Measurements from ENCODE around the gene LCK.

LCK gene

GRCh38 chr1:32303997-32304622, 53.0 kb downstream of the LCK start:
- Mint-ChIP-seq H3K4me3 (no peak overlapping the region), H3K27ac (peak overlapping the region; percentile 2), H3K9me3 (no peaks in the 10 kb centered on the region), H3K36me3 (ENCODE audit: low read depth) (peaks cover 52% of the 10 kb centered on the region), H3K4me1 (ENCODE audit: low read depth) (peaks cover 28% of the 10 kb centered on the region), H3K27me3 (ENCODE audit: low read depth) (no peaks in the 10 kb centered on the region)
- DNase-seq (ENCODE audit: low spot score), result no peak

DNA sequence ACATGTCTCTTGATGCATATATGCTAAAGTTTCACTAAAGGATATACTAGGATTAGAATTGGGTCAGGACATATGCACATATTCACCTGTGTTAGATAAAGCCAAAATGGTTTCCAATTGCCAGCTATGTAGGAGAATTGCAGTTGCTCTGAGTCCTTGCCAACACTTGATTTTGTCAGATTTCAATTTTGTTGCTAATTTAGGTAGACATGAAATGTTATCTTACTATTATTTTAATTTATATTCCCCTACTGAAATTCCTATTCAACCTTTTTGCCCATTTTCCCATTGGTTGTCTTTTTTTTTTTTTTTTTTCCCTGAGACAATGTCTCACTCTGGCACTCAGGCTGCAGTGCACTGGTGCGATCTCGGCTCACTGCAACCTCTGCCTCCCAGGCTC, 54.2 kb downstream of the LCK start:
- peaks cover 53% of the 10 kb centered on the region for H3K36me3 Mint-ChIP-seq (ENCODE audit: low read depth)
- H3K9me3 Mint-ChIP-seq, result no peaks in the 10 kb centered on the region
- DNase-seq (ENCODE audit: low spot score), result no peak
- H3K4me1 Mint-ChIP-seq (ENCODE audit: low read depth), result peaks cover 32% of the 10 kb centered on the region
- no peaks in the 10 kb centered on the region for H3K27me3 Mint-ChIP-seq (ENCODE audit: low read depth)
- no peak overlapping the region for H3K27ac Mint-ChIP-seq
- no peak overlapping the region for H3K4me3 Mint-ChIP-seq

DNA sequence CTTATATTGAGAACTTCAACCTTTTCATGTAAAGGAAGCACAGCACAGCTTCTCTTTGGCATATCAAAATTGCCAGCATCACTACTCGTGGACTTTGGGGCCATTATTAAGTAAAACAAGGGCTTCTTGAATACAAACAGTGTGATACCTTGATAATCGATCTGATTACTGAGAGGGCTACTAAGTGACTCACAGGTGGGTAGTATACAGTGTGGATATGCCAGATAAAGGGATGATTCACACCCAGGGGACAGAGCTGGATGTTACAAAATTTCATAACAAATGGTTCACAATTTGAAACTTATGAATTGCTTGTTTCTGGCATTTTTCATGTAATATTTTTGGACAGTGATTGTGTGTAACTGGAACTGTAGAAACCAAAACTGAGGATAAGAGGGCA, 56.3 kb downstream of the LCK start:
- Mint-ChIP-seq H3K4me1 (ENCODE audit: low read depth) (peaks cover 34% of the 10 kb centered on the region), H3K27me3 (ENCODE audit: low read depth) (no peaks in the 10 kb centered on the region), H3K36me3 (ENCODE audit: low read depth) (peaks cover 44% of the 10 kb centered on the region), H3K9me3 (no peaks in the 10 kb centered on the region), H3K4me3 (no peak overlapping the region), H3K27ac (peak overlapping the region; percentile 6)
- DNase-seq (ENCODE audit: low spot score), result no peak

GRCh38 chr1:32309960-32310359, 58.9 kb downstream of the LCK start:
- H3K27ac Mint-ChIP-seq, result no peak overlapping the region
- no peaks in the 10 kb centered on the region for H3K9me3 Mint-ChIP-seq
- H3K4me3 Mint-ChIP-seq, result no peak overlapping the region
- no peaks in the 10 kb centered on the region for H3K27me3 Mint-ChIP-seq (ENCODE audit: low read depth)
- H3K36me3 Mint-ChIP-seq (ENCODE audit: low read depth), result peaks cover 31% of the 10 kb centered on the region
- H3K4me1 Mint-ChIP-seq (ENCODE audit: low read depth), result peaks cover 40% of the 10 kb centered on the region
- DNase-seq (ENCODE audit: low spot score), result no peak

DNA sequence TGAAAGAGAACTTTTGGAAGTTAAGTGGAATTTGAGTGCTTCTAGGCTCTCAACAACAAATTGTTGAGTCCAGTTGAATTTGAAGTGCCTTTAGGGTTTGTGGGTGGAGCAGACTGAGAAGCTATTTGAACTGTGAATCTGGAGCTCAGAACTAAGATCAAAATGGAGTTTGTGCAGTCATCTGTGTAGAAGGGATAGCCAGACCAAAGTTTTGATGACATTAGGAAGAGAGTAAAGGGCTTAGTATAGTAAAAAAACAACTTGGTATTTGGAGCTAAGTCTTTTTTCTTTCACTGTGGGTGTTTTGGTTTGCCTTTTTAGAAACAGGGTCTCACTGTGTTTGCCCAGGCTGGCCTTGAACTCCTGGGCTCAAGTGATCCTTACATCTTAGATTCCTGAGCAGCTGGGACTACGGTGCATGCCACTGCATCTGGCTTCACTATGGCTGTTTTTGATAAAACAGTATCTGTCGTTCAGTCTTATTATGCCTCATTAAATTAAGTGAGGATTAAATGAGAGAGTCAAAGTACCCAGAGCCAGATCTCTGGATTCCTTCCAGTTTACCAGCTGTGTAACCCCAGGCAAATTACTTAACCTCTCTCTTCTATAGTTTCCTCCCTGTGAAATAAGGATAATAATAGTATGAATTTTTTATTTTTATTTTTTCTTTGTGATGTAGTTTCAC, 60.8 kb downstream of the LCK start:
- Mint-ChIP-seq H3K36me3 (ENCODE audit: low read depth) (peaks cover 28% of the 10 kb centered on the region), H3K27ac (peak overlapping the region; percentile 21), H3K4me1 (ENCODE audit: low read depth) (peaks cover 41% of the 10 kb centered on the region), H3K27me3 (ENCODE audit: low read depth) (no peaks in the 10 kb centered on the region), H3K4me3 (no peak overlapping the region), H3K9me3 (no peaks in the 10 kb centered on the region)
- DNase-seq (ENCODE audit: low spot score), result no peak

DNA sequence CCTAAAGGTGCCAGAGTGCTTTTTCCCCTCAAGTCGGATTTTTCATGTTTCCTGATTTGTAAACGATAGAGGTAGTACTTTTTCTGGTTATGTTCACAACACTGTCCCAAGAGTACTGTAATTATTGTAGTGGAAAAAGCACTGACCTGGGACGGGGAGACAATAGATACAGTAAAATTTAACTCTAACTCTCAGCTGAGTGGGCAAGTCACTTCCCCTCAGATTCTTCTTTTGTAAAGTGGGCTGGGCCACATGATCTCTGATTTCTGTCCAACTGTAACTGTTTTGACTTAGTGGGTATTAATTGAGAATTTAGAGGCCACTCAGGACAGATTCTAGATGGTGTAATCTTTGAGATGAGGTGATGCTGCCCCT, 65.8 kb downstream of the LCK start:
- peaks cover 36% of the 10 kb centered on the region for H3K36me3 Mint-ChIP-seq (ENCODE audit: low read depth)
- no peaks in the 10 kb centered on the region for H3K9me3 Mint-ChIP-seq
- peaks cover 22% of the 10 kb centered on the region for H3K4me1 Mint-ChIP-seq (ENCODE audit: low read depth)
- no peaks in the 10 kb centered on the region for H3K27me3 Mint-ChIP-seq (ENCODE audit: low read depth)
- no peak overlapping the region for H3K4me3 Mint-ChIP-seq
- H3K27ac Mint-ChIP-seq, result no peak overlapping the region
- no peak for DNase-seq (ENCODE audit: low spot score)

- no peak for DNase-seq (ENCODE audit: low spot score)
- no peak overlapping the region for H3K27ac Mint-ChIP-seq
- peaks cover 37% of the 10 kb centered on the region for H3K36me3 Mint-ChIP-seq (ENCODE audit: low read depth)
- no peaks in the 10 kb centered on the region for H3K27me3 Mint-ChIP-seq (ENCODE audit: low read depth)
- no peaks in the 10 kb centered on the region for H3K9me3 Mint-ChIP-seq
- peaks cover 31% of the 10 kb centered on the region for H3K4me1 Mint-ChIP-seq (ENCODE audit: low read depth)
- H3K4me3 Mint-ChIP-seq, result no peak overlapping the region
These were observed 67.2 kb downstream of the LCK start for GRCh38 chr1:32318127-32318869.

- H3K27ac Mint-ChIP-seq, result peak overlapping the region; percentile 91
- H3K4me3 Mint-ChIP-seq, result peak overlapping the region; percentile 75
- H3K36me3 Mint-ChIP-seq (ENCODE audit: low read depth), result peaks cover 43% of the 10 kb centered on the region
- H3K27me3 Mint-ChIP-seq (ENCODE audit: low read depth), result no peaks in the 10 kb centered on the region
- H3K4me1 Mint-ChIP-seq (ENCODE audit: low read depth), result peaks cover 35% of the 10 kb centered on the region
- no peaks in the 10 kb centered on the region for H3K9me3 Mint-ChIP-seq
- no peak for DNase-seq (ENCODE audit: low spot score)
These were observed 70.7 kb downstream of the LCK start for GRCh38 chr1:32321712-32322291.

DNA sequence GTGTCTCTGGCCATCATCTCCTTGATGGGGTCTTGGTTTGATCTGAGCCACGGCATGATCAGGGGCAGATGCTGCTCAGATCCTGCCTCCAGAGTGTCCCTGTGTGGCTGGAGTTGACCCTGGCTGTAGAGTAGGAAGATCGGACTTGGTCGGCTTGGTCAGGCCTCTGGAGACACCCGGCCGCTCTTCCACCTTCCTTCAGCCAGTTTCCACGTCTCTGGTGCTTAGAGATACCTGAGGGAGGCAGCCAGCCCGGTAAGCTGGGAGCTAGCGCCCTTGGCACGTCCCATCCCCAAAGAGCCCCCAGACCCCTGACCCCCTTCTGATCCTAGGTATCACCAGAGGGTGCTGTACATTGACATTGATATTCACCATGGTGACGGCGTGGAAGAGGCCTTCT, 76.1 kb downstream of the LCK start:
- Mint-ChIP-seq H3K27ac (no peak overlapping the region), H3K9me3 (no peaks in the 10 kb centered on the region), H3K4me3 (no peak overlapping the region), H3K4me1 (ENCODE audit: low read depth) (peaks cover 22% of the 10 kb centered on the region), H3K36me3 (ENCODE audit: low read depth) (peaks cover 59% of the 10 kb centered on the region), H3K27me3 (ENCODE audit: low read depth) (no peaks in the 10 kb centered on the region)
- DNase-seq (ENCODE audit: low spot score), result no peak

DNA sequence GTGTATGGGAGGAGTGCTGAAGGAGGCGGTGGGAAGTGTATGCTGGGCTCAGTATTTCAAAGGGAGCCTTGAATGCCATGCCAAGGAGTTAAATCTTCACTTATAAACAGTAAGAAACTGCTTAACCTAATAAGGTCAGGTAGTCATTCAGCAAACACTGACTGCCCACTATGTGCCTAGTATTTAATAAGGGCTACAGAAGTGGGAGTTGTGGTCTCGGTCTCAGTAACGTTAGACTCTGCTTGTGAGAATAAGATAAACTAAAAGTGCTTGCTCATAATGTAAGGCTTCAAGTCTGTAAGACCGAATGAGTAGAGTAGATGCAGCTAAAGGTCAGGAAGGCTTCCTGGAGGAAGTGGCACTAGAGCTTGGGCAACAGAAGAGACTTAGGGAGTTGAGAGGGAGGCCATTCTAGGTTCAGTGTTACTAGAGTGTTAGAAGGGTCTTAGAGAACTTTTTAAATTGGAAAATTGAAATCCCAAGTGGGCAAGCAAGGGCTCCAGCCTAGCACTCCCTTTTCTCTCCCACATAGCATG, 78.9 kb downstream of the LCK start:
- DNase-seq (ENCODE audit: low spot score), result no peak
- H3K36me3 Mint-ChIP-seq (ENCODE audit: low read depth), result peaks cover 68% of the 10 kb centered on the region
- no peaks in the 10 kb centered on the region for H3K27me3 Mint-ChIP-seq (ENCODE audit: low read depth)
- no peak overlapping the region for H3K27ac Mint-ChIP-seq
- no peak overlapping the region for H3K4me3 Mint-ChIP-seq
- peaks cover 19% of the 10 kb centered on the region for H3K4me1 Mint-ChIP-seq (ENCODE audit: low read depth)
- no peaks in the 10 kb centered on the region for H3K9me3 Mint-ChIP-seq

- Mint-ChIP-seq H3K27ac (no peak overlapping the region), H3K4me1 (ENCODE audit: low read depth) (peaks cover 14% of the 10 kb centered on the region), H3K4me3 (no peak overlapping the region), H3K9me3 (no peaks in the 10 kb centered on the region), H3K36me3 (ENCODE audit: low read depth) (peaks cover 61% of the 10 kb centered on the region), H3K27me3 (ENCODE audit: low read depth) (no peaks in the 10 kb centered on the region)
- no peak for DNase-seq (ENCODE audit: low spot score)
These were observed 79.6 kb downstream of the LCK start for GRCh38 chr1:32330558-32331151.

DNA sequence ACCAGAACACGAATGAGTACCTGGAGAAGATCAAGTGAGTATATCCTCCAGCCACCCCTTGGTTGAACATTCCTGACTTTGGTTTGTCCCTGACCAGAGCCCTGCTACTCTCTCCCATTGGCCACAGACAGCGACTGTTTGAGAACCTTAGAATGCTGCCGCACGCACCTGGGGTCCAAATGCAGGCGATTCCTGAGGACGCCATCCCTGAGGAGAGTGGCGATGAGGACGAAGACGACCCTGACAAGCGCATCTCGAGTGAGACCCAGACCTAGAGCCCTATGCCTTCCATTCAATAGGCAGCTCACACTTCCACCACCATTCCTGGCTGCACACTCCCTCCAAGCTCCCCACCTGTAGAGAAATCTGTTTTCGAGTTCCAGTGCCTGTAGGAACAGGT, 80.5 kb downstream of the LCK start:
- peaks cover 59% of the 10 kb centered on the region for H3K36me3 Mint-ChIP-seq (ENCODE audit: low read depth)
- peaks cover 14% of the 10 kb centered on the region for H3K4me1 Mint-ChIP-seq (ENCODE audit: low read depth)
- H3K27me3 Mint-ChIP-seq (ENCODE audit: low read depth), result no peaks in the 10 kb centered on the region
- H3K4me3 Mint-ChIP-seq, result no peak overlapping the region
- H3K27ac Mint-ChIP-seq, result no peak overlapping the region
- no peak for DNase-seq (ENCODE audit: low spot score)
- H3K9me3 Mint-ChIP-seq, result no peaks in the 10 kb centered on the region

DNA sequence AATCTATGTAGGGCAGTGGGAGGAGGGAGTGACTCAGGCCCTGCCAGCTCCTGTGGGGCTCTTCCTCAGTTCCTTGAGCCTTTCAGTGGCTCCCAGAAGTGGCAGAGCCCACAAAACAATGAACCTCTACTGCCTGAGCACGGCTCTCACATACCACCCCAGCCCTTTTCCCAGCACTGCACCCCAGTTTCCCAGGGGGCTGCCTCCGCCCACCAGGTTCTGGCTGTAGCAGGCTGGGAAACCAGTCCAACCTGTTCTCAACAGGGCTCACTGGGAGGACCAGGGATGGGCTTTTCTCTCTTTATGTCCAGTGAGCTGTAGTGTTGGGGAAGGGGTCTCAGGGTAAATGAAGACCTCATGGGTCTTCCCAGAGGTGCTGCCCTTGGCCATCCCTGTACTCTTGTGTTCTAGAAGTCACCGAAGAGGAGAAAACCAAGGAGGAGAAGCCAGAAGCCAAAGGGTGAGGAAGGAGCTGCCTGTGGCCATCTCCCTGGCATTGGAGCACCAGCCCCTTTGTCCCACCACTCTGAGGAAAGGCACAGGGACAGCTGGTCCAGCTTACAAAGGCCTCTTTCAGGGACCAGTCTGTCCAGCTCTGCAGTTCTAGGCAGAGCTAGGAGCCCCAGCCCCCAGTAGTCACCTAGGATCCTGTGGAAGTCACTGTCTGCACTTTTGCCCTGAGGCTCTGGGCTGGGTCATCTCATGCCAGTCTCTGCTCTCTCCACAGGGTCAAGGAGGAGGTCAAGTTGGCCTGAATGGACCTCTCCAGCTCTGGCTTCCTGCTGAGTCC, 81.4 kb downstream of the LCK start:
- peaks cover 52% of the 10 kb centered on the region for H3K36me3 Mint-ChIP-seq (ENCODE audit: low read depth)
- no peak overlapping the region for H3K27ac Mint-ChIP-seq

More for the DNA sequence above, 81.4 kb downstream of the LCK start:
- H3K9me3 Mint-ChIP-seq, result no peaks in the 10 kb centered on the region
- H3K4me3 Mint-ChIP-seq, result no peak overlapping the region
- peaks cover 22% of the 10 kb centered on the region for H3K4me1 Mint-ChIP-seq (ENCODE audit: low read depth)
- no peak for DNase-seq (ENCODE audit: low spot score)
- no peaks in the 10 kb centered on the region for H3K27me3 Mint-ChIP-seq (ENCODE audit: low read depth)

Data from T-helper 2 cell treated with Interferon-gamma antibody and Interleukin-4, amounts not matched to agents 5 μg/mL and 100 μg/mL, for 36 hours (primary cell).